Measurements from ENCODE around the gene RSPRY1. TPM values are rescaled to one million over a fixed set of nuclear protein-coding genes. Genes with fewer than 3 reads are reported as not detected.

RSPRY1 gene
- total RNA-seq, 4 donors from 2014 or later, result 13.7 to 27.2 (median 23.1) TPM

DNA sequence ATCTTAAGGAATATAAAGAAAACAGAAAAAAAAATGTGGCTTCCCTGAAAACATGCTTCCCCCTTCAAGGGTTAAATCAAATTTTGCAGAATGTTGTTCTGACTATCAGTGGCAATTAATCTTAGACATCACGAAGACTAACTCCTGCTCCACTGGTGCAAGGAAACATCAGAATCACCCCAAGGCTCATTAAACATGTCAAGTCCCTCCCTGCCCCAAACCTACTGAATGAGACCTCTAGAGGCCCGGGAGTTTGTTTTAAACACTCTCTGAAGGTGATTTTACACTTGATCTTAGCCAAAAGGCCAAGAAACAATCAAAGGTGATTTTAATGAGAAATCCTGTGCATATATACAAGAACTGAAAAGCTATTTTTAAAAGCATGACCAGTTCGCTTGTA, 18.6 kb upstream of the RSPRY1 start:
- Histone ChIP-seq H3K4me3 (no peak overlapping the region), H3K9me3 (no peaks in the 10 kb centered on the region), H3K36me3 (peaks cover 5 to 85% (median 22%) of the 10 kb centered on the region in 3 donors), H3K27ac (peak overlapping the region; percentile 56 to 84 (median 76)), H3K27me3 (no peaks in the 10 kb centered on the region), H3K4me1 (peaks cover 8 to 31% (median 22%) of the 10 kb centered on the region in 3 donors)
- 41 to 53% methylated on average over 3 of the region's 3 CpGs for WGBS, 2 donors
- no peak for DNase-seq
- intact Hi-C loops (cut with DNase I), result loop anchor here (5.0 kb wide), 1 partner anchor 75 kb away; the partner anchor contains the start of gene CPNE2
- no peak for TF ChIP-seq POLR2A (IDR thresholded peaks at IDR 0.05)
- TF ChIP-seq, protein P1, sequence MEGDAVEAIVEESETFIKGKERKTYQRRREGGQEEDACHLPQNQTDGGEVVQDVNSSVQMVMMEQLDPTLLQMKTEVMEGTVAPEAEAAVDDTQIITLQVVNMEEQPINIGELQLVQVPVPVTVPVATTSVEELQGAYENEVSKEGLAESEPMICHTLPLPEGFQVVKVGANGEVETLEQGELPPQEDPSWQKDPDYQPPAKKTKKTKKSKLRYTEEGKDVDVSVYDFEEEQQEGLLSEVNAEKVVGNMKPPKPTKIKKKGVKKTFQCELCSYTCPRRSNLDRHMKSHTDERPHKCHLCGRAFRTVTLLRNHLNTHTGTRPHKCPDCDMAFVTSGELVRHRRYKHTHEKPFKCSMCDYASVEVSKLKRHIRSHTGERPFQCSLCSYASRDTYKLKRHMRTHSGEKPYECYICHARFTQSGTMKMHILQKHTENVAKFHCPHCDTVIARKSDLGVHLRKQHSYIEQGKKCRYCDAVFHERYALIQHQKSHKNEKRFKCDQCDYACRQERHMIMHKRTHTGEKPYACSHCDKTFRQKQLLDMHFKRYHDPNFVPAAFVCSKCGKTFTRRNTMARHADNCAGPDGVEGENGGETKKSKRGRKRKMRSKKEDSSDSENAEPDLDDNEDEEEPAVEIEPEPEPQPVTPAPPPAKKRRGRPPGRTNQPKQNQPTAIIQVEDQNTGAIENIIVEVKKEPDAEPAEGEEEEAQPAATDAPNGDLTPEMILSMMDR (IDR thresholded peaks at IDR 0.05), result no peak

DNA sequence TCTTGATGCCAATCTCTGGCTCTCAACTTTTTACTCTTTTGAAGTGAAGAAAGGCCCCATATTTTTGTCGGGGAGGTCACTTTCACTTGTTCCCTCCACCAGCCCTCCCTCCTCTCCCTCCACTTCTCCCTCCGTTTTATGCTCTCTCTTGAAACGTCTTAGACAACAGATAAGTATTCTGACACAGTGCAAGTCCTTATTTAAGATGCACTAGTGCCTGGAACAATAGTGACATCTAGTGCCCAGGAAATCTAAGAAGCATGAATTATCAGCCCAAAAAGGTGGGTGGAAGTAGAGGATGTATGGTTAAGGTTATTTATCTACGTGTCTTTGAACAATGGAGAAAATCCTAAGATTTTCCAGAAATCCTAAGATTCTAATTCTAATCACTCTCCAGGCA, 18.2 kb upstream of the RSPRY1 start:
- peaks cover 5 to 85% (median 24%) of the 10 kb centered on the region in 3 donors for H3K36me3 ChIP-seq

DNA sequence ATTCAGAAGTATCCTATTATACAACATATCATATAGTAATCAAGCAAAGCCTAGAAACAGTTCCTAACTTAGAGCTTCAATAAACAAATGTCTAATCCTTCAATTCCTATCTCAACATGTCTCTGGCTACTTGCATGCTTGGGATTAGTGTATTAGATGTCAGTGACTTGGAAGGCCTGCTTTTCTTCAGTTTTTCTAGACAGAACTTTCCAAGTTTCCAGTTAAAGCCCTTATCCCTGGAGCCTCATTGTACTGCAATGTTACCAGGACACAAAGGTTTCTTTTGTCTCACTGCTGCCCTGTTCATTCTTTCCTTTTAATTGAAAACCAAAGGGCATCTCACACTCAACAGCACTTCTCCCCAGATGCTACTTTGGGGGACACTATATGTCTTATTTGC, 16.8 kb upstream of the RSPRY1 start:
- Histone ChIP-seq H3K27me3 (no peaks in the 10 kb centered on the region), H3K27ac (no peak overlapping the region), H3K9me3 (no peaks in the 10 kb centered on the region), H3K36me3 (peaks cover 0 to 82% (median 19%) of the 10 kb centered on the region in 3 donors), H3K4me1 (peaks cover 8 to 31% (median 22%) of the 10 kb centered on the region in 3 donors), H3K4me3 (no peak overlapping the region)
- TF ChIP-seq, protein P1 (IDR thresholded peaks at IDR 0.05), result no peak
- no peak for TF ChIP-seq POLR2A (IDR thresholded peaks at IDR 0.05)
- DNase-seq, result no peak
- intact Hi-C loops (cut with DNase I), result loop anchor here (5.0 kb wide), 1 partner anchor 77 kb away; the partner anchor contains the start of gene CPNE2

More for the DNA sequence above, 18.2 kb upstream of the RSPRY1 start:
- no peaks in the 10 kb centered on the region for H3K9me3 ChIP-seq
- no peaks in the 10 kb centered on the region for H3K27me3 ChIP-seq
- intact Hi-C loops (cut with DNase I), result loop anchor here (5.0 kb wide), 1 partner anchor 76 kb away; the partner anchor contains the start of gene CPNE2
- H3K4me3 ChIP-seq, result no peak overlapping the region
- peak overlapping the region in 3 of 4 donors; percentile 56 to 84 (median 82) for H3K27ac ChIP-seq
- WGBS, 2 donors, result 4 to 7% methylated on average over 4 of the region's 4 CpGs
- TF ChIP-seq, protein P1 (IDR thresholded peaks at IDR 0.05), result peak in 5 of 6 experiments; percentile 46 to 78 (median 60)
- no peak for TF ChIP-seq POLR2A (IDR thresholded peaks at IDR 0.05)
- DNase-seq, result no peak
- peaks cover 8 to 31% (median 22%) of the 10 kb centered on the region in 3 donors for H3K4me1 ChIP-seq

DNA sequence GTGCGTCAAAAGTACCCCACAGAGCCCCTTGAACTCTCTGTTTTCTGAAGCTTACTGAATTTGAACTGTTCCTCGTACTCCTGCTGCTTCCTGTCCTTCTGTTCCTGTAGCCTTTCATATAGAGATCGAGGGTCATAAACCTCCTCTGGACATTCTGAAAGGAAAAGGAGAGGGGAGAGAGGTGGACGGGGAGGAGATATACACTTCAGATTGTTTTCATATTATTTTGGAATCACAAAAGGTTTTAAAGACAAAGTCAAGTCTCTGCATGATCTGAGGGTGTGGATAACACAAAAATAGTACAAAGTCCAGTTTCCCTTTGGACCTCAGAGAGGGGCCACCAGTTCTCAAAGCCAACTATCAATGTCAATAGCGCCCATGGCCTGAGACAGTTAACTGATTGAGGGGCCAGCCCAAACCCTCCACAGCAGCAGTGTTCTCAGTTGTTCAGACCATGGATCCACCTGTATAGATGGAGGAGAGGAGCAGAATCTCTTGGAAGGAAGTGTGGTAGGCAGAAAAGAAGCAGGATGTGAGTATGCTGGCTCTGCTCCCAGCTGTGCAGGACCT, 13.3 kb upstream of the RSPRY1 start:
- no peaks in the 10 kb centered on the region for H3K27me3 ChIP-seq
- TF ChIP-seq, protein P1 (IDR thresholded peaks at IDR 0.05), result no peak
- no peak for TF ChIP-seq POLR2A (IDR thresholded peaks at IDR 0.05)
- peaks cover 0 to 62% (median 13%) of the 10 kb centered on the region in 3 donors for H3K36me3 ChIP-seq
- intact Hi-C loops (cut with DNase I), result no loop called here
- 87 to 91% methylated on average over 5 of the region's 5 CpGs for WGBS, 2 donors
- no peak for DNase-seq
- no peaks in the 10 kb centered on the region for H3K9me3 ChIP-seq
- no peak overlapping the region for H3K4me3 ChIP-seq
- no peak overlapping the region for H3K27ac ChIP-seq
- peaks cover 0 to 5% (median 2%) of the 10 kb centered on the region in 3 donors for H3K4me1 ChIP-seq

DNA sequence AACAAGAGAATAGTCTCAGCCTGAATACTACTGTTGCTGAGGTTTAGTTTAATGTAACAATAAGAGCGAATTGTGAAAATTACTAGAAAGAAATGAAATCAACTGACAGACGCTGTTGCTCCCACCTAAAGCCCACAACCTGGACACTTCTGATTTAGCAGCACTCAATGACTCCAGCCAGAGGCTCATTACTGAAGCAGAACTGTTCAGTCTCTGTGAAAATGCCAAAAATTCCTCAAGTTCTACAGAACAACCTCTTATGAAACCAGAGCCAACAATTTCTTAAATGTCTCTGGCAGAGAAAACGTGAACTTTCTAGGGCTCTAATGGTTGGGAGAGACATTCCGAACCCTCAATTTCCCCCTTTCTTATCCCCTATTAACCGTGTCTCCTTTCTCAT, 10.2 kb upstream of the RSPRY1 start:
- Histone ChIP-seq H3K4me1 (no peaks in the 10 kb centered on the region), H3K4me3 (no peak overlapping the region), H3K9me3 (no peaks in the 10 kb centered on the region), H3K27me3 (no peaks in the 10 kb centered on the region), H3K27ac (no peak overlapping the region), H3K36me3 (peaks cover 0 to 48% (median 7%) of the 10 kb centered on the region in 3 donors)
- intact Hi-C loops (cut with DNase I), result no loop called here
- 90 to 91% methylated on average over 5 of the region's 5 CpGs for WGBS, 2 donors
- TF ChIP-seq, protein P1 (IDR thresholded peaks at IDR 0.05), result no peak
- TF ChIP-seq POLR2A (IDR thresholded peaks at IDR 0.05), result no peak
- no peak for DNase-seq
